Ascending aorta (tissue), 2 donors: ENCODE measurements around the gene TARS1. TPM values are rescaled to one million over a fixed set of nuclear protein-coding genes. Genes with fewer than 3 reads are reported as not detected.

Experiments
- DNase-seq, 2 donors: peaks; one replicate each; pipeline ENCODE4 v3.0.0-alpha.2; 2019; ENCODE audit warnings: low spot score in 2 of 2
- H3K27ac ChIP-seq, 2 donors: fragments of 200-600 bp; sonication (generic); one replicate each; pipeline ENCODE4 v1.5.1; 2016 to 2017; ENCODE audit warnings: mild to moderate bottlenecking in 1 of 2
- H3K27me3 ChIP-seq: fragments of 200-600 bp; sonication (generic); one replicate; pipeline ENCODE4 v1.5.1; 2017
- H3K36me3 ChIP-seq, 2 donors: fragments of 200-600 bp; sonication (generic); one replicate each; pipeline ENCODE4 v1.5.1; 2016
- H3K4me1 ChIP-seq, 2 donors: fragments of 200-600 bp; sonication (generic); one replicate each; pipeline ENCODE4 v1.5.1; 2016 to 2017; ENCODE audit warnings: mild to moderate bottlenecking in 1 of 2
- H3K4me3 ChIP-seq, 2 donors: fragments of 200-600 bp; sonication (generic); one replicate each; pipeline ENCODE4 v1.5.1; 2016 to 2017; ENCODE audit warnings: mild to moderate bottlenecking in 1 of 2
- H3K9me3 ChIP-seq, 2 donors: fragments of 200-600 bp; sonication (generic); one replicate each; pipeline ENCODE4 v1.5.1; 2016
- CTCF ChIP-seq, 3 experiments: fragments of 200-600 bp in 2 of 3; fragments of 450-650 bp in 1 of 3; sonication (generic) in 2 of 3; IDR thresholded peaks; one replicate each; pipeline ENCODE4 v1.5.1; 2016 to 2019; ENCODE audit warnings: antibody characterized with exemption in 3 of 3, mild to moderate bottlenecking in 1 of 3, moderate library complexity in 1 of 3
- intact Hi-C: fragments of 100-400 bp; cut with DNase I; formaldehyde crosslinking; loops from one replicate; pipeline ENCODE4 v1.15.1; 2023
- total RNA-seq: library from RNA; depleted of rRNA; stranded (reverse); fragments of >200 nt; gene quantifications from one replicate; pipeline ENCODE4 v1.1.0, GENCODE V29; 2016

The TARS1 gene
- total RNA-seq, 1 donor from 2014 or later, result 60.5 TPM

GRCh38 chr5:33488558-33489355, 48.0 kb downstream of the TARS1 start:
- Histone ChIP-seq H3K27me3 (no peaks in the 10 kb centered on the region), H3K36me3 (no peaks in the 10 kb centered on the region), H3K27ac (no peak overlapping the region), H3K4me1 (no peaks in the 10 kb centered on the region), H3K9me3 (no peaks in the 10 kb centered on the region), H3K4me3 (no peak overlapping the region)
- TF ChIP-seq CTCF (IDR thresholded peaks at IDR 0.05), result no peak
- DNase-seq, result no peak
- intact Hi-C loops, result no loop called here

- Histone ChIP-seq H3K4me3 (no peak overlapping the region), H3K27me3 (no peaks in the 10 kb centered on the region), H3K9me3 (no peaks in the 10 kb centered on the region), H3K36me3 (no peaks in the 10 kb centered on the region), H3K27ac (no peak overlapping the region), H3K4me1 (no peaks in the 10 kb centered on the region)
- DNase-seq, result no peak
- intact Hi-C loops, result no loop called here
- no peak for TF ChIP-seq CTCF (IDR thresholded peaks at IDR 0.05)
Measured at GRCh38 chr5:33489481-33490067, 48.8 kb downstream of the TARS1 start.

DNA sequence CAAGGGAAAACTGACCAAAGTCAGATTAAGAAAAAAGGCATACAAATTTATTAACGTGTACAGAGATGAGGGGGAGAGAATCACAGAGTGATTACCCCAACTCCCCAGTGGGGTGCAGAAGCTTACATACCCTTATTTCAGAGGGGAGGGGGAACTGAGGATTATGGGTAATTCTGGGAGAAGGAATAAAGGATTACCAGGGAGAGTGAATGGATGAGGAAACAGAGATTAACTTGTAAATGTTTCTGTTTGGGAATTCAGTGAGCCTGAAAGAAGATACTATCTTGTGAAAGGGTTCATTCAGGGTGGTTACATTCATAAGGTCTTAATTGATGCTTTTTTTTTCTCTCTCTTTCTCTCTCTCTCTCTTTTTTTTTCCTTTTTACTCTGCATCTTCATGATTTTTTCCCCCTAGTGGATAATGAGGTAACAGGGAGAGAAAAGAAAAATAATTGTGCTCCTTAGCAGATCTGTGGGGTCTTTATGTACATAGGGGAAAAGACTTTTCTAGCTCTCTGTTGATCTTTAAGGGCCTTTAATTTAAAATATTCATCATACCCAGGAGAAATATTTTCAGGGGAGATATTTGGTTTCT, 49.4 kb downstream of the TARS1 start:
- Histone ChIP-seq H3K27ac (no peak overlapping the region), H3K4me1 (no peaks in the 10 kb centered on the region), H3K36me3 (no peaks in the 10 kb centered on the region), H3K4me3 (no peak overlapping the region), H3K9me3 (no peaks in the 10 kb centered on the region), H3K27me3 (no peaks in the 10 kb centered on the region)
- intact Hi-C loops, result no loop called here
- TF ChIP-seq CTCF (IDR thresholded peaks at IDR 0.05), result no peak
- no peak for DNase-seq

DNA sequence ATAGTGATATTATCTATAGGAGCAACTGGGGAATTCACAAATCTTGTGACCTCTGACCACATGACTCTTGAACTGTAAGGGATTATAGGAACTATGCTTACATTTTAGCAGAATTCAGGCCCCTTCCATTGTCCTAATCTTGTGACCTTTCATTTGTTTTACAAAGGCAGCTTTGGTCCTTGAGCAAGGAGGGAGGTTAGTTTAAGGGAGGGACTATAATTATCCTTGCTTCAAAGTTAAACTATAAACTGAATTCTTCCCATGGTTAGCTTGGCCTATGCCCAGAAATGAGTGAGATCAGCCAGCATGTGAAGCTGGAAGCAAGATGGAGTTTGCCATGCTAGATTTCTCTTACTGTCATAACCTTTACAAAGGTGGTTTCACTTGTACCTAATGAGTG, 51.2 kb downstream of the TARS1 start:
- no peaks in the 10 kb centered on the region for H3K4me1 ChIP-seq
- H3K36me3 ChIP-seq, result no peaks in the 10 kb centered on the region
- no peak for TF ChIP-seq CTCF (IDR thresholded peaks at IDR 0.05)
- no peaks in the 10 kb centered on the region for H3K9me3 ChIP-seq
- intact Hi-C loops, result no loop called here
- no peaks in the 10 kb centered on the region for H3K27me3 ChIP-seq
- H3K4me3 ChIP-seq, result no peak overlapping the region
- H3K27ac ChIP-seq, result no peak overlapping the region
- DNase-seq, result no peak

- DNase-seq, result no peak
- Histone ChIP-seq H3K4me1 (no peaks in the 10 kb centered on the region), H3K9me3 (no peaks in the 10 kb centered on the region), H3K27ac (no peak overlapping the region), H3K36me3 (no peaks in the 10 kb centered on the region), H3K4me3 (no peak overlapping the region), H3K27me3 (no peaks in the 10 kb centered on the region)
- TF ChIP-seq CTCF (IDR thresholded peaks at IDR 0.05), result no peak
- intact Hi-C loops, result no loop called here
Measured at GRCh38 chr5:33494466-33494865, 53.7 kb downstream of the TARS1 start.
